ENCODE data around the gene OR5AS1.
"Not testable (repeated sequence)": the region's sequence is repeated elsewhere in the genome, so short reads cannot be mapped to it uniquely, and the experiment has no call there.

The OR5AS1 gene

GRCh38 chr11:56049487-56049886 is 22.0 kb downstream of the OR5AS1 start:
- Histone ChIP-seq H3K4me1 (no peaks in the 10 kb centered on the region), H3K27me3 (no peaks in the 10 kb centered on the region), H3K36me3 (no peaks in the 10 kb centered on the region), H3K9me3 (no peaks in the 10 kb centered on the region), H3K4me3 (ENCODE audit: low read depth, low read length) (no peak overlapping the region)
- no peak for DNase-seq
- no peak for TF ChIP-seq CTCF (IDR thresholded peaks at IDR 0.05; ENCODE audit: low read depth, low read length)

GRCh38 chr11:56056366-56056765 is 28.9 kb downstream of the OR5AS1 start:
- H3K4me3 ChIP-seq (ENCODE audit: low read depth, low read length); DNase-seq; H3K9me3 ChIP-seq; H3K36me3 ChIP-seq; H3K4me1 ChIP-seq; H3K27me3 ChIP-seq: not testable (repeated sequence)

GRCh38 chr11:56057661-56058237 is 30.3 kb downstream of the OR5AS1 start:
- not testable (repeated sequence) for H3K9me3 ChIP-seq

GRCh38 chr11:56058260-56058780 is 30.9 kb downstream of the OR5AS1 start:
- not testable (repeated sequence) for H3K36me3 ChIP-seq; H3K4me1 ChIP-seq; H3K27me3 ChIP-seq; H3K9me3 ChIP-seq; H3K4me3 ChIP-seq (ENCODE audit: low read depth, low read length); DNase-seq

More at GRCh38 chr11:56057661-56058237, 30.3 kb downstream of the OR5AS1 start:
- not testable (repeated sequence) for DNase-seq; H3K27me3 ChIP-seq; H3K36me3 ChIP-seq; H3K4me1 ChIP-seq; H3K4me3 ChIP-seq (ENCODE audit: low read depth, low read length)

GRCh38 chr11:56066980-56067379 is 39.5 kb downstream of the OR5AS1 start:
- no peak for DNase-seq
- no peaks in the 10 kb centered on the region for H3K36me3 ChIP-seq
- H3K4me1 ChIP-seq: no peaks in the 10 kb centered on the region
- no peaks in the 10 kb centered on the region for H3K27me3 ChIP-seq
- no peak overlapping the region for H3K4me3 ChIP-seq (ENCODE audit: low read depth, low read length)
- TF ChIP-seq CTCF (IDR thresholded peaks at IDR 0.05; ENCODE audit: low read depth, low read length): no peak
- no peaks in the 10 kb centered on the region for H3K9me3 ChIP-seq

Data from BE2C (cell line).